Activated T-helper 1 cell treated with anti-CD3 and anti-CD28 coated beads, Interleukin-2, amount 50 U/mL, for 16 hours (primary cell): ENCODE measurements around the gene MYOZ3.

Experiments
- DNase-seq, 2 donors: peaks; one replicate each; pipeline ENCODE4 v3.0.0-alpha.2; 2020; ENCODE audit warnings: low read depth in 1 of 2, low spot score in 1 of 2

Gene MYOZ3

GRCh38 chr5:150658699-150659265, 2.3 kb upstream of the MYOZ3 start:
- no peak for DNase-seq

- DNase-seq, result no peak
Measured at GRCh38 chr5:150659360-150660107, 1.5 kb upstream of the MYOZ3 start.

- DNase-seq, result no peak
Measured at GRCh38 chr5:150660108-150660831, 781 bp upstream of the MYOZ3 start.

- no peak for DNase-seq
Measured at GRCh38 chr5:150661821-150662596, 958 bp downstream of the MYOZ3 start.

- DNase-seq, result no peak
Measured at GRCh38 chr5:150662731-150663516, 1.9 kb downstream of the MYOZ3 start.

DNA sequence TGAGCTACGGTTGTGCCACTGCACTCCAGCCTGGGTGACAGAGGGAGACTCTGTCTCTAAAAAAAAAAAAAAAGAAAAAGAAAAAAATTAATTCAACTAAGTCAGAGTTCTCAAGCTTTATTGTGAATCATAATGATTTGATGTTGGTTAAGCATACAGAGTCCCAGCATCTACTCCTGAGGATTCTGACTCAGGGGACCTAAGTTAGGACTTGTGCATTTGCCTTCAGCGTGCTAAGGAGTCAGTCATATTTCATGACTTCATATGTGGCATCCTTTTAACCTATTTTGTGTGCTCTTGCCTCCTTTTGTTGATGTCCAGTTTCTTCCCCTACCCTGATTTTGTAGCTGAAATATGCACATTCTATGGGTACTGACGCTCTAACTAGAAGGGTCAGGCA, 2.9 kb downstream of the MYOZ3 start:
- no peak for DNase-seq

DNA sequence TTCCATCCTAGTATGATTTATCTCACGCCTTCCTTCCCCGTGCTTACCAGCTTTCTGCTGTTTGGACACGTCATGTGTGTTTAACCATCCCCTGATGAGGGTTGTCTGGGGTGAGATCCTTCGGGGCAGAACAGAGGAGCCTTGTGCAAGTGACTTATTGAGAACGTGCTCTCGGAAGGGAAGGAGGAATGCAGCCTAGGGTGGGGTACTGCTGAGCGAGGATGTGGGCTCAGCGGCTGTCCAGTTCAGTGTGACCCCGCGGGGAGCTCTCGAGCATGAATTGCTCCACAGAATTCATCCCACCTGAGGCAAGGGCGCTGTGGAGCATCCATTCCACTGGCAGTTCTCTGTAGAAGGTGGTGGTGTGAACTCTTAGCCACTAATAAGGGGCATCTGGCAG, 4.0 kb downstream of the MYOZ3 start:
- DNase-seq, result no peak

GRCh38 chr5:150670275-150670947, 9.4 kb downstream of the MYOZ3 start:
- DNase-seq, result no peak

DNA sequence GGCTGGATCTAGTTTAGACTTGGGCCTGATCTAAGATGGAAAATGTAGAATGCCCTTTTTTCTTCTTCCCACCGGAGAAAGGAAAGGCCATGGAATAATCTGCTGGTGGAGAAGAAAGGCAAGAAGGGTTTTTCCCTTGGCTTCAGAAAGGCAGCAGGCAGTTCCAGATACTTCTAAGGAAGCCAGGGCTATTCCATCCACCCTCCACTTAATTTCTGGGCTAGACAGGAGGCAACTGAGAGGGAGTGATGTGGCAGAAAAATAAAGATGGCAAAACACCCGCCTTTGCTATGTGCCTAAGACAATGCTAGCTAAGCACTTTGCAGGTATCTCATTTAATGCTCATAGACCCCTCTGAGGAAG, 9.9 kb downstream of the MYOZ3 start:
- DNase-seq, result no peak

DNA sequence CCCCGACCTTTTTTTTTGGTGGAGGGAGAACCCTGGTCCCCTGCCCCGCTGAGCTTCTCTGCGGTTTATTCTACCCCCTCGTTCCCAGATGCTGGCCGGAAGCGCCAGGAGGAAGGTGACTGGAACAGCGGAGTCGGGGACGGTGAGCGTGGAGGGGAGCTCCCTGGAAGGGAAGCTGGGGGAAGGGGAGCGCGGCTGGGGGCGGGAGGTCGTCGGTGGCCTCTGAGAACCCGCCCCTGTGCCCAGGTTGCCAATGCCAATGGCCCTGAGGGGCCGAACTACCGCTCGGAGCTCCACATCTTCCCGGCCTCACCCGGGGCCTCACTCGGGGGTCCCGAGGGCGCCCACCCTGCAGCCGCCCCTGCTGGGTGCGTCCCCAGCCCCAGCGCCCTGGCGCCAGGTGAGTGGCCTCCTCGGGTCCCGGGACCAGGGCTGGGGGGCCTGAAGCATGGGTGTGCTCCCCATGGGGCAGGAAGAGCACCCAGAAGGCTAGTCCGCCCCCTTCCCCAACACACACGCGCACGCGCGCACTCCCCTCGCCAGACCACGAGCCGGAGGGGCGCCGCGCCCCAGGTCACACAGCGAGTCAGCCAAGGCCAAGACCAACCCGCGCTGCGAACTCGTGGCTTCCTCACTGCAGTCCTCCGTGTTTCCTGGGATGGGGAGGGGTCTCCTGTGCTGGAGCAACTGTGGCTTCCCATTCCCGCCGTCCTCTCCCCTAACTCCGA, 10.6 kb downstream of the MYOZ3 start:
- DNase-seq, result no peak

DNA sequence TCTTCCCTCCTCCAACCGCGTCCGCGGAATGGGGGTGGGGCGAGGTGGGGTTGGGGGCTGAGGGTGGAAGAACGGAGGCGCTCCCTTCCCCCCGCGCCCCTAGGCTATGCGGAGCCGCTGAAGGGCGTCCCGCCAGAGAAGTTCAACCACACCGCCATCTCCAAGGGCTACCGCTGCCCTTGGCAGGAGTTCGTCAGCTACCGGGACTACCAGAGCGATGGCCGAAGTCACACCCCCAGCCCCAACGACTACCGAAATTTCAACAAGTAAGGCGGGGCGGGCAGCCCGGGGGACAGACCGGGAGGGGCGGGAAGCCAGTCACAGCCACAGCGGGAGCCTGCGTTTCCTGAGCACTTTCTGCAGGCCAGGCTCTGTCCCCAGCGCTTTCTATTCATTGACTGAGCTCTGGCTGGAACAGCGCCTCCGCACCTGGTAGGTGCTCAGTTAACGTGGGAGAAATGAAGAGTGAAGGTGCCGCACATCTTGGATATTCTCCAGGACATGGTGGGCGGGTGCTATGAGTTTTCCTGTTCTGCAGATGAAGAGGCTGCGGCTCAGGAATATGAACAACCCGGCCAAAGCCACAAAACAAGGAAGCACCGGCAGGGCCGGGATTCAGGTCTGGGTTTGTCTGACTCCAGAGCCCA, 11.3 kb downstream of the MYOZ3 start:
- DNase-seq, result no peak

DNA sequence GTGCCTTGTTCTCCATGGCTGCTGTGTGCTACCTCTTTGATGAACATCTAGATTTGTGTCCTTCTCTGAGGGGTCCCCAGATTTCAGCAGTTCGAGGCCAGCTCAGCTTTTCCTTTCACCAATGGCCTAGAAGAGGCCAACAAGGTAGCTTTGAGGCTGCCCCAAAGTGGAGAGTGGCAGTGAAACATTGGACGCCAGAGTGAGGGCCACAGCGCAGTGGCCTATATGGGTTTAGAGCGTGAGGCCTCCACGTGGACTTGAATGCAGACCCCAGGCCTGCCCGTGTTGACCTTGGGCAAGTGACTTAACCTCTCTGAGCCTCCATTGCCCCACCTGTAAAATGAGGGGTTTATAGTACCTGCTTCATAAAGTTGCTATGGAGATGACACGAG, 11.8 kb downstream of the MYOZ3 start:
- no peak for DNase-seq

DNA sequence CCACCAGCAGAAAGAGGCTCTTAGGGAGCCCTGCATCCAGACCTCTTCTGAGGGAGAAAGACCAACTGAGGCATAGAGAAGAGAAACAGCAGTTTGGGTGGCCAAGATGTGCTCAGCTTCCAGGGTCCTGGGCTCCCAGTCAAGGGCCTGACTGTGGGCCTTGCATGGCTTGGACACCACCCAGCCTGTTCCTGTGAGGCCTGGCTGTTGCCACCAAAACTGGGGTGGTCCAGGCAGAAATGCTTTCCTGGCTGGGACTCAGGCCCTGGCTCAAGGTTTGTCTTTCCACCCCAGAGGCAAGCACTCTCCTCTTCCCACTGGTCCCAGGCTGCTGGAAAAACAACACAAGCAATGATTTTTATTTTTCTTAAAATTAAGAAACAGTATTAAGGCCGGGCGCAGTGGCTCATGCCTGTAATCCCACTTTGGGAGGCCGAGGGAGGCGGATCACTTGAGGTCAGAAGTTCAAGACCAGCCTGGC, 13.3 kb downstream of the MYOZ3 start:
- no peak for DNase-seq

GRCh38 chr5:150675069-150675468, 14.0 kb downstream of the MYOZ3 start:
- DNase-seq, result no peak

GRCh38 chr5:150676578-150676977, 15.5 kb downstream of the MYOZ3 start:
- DNase-seq, result no peak

DNA sequence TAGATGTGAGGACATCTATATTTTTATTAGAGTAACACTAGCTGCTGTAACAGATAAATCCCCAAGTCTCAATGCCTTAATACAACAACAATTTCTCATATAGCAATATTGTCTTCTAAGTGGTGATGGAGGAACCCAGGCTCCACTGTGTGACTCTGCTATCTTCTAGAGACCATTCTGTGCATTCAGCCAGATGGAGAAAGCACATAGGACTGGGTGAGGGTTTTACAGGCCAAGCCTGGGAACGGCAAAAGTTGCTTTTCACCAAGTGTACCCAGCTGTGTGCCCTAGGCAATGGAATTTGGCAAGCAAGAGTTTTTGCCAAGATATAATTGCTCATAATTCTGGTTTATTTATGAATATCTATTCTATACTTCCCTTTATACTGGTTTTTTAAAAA, 28.1 kb downstream of the MYOZ3 start:
- no peak for DNase-seq

GRCh38 chr5:150690760-150691159, 29.7 kb downstream of the MYOZ3 start:
- DNase-seq, result no peak

DNA sequence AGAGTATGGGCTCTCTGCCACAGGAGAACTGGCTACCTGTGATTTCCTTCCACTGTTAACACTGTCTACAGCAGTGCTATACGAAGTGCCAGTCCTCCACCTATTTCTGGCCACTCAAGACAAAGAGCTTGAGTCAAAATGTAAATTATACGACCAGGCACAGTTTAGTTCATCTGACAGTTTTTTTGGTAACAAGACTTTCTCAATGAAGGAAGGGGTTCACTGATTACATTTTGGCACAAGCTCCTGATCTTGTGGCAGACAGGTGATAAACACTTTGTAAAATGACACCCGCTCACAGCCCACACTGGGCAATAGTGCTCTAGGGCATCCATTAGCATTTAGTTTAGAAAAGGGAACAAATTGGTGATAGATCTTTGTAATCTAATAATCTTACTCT, 31.2 kb downstream of the MYOZ3 start:
- DNase-seq, result no peak

DNA sequence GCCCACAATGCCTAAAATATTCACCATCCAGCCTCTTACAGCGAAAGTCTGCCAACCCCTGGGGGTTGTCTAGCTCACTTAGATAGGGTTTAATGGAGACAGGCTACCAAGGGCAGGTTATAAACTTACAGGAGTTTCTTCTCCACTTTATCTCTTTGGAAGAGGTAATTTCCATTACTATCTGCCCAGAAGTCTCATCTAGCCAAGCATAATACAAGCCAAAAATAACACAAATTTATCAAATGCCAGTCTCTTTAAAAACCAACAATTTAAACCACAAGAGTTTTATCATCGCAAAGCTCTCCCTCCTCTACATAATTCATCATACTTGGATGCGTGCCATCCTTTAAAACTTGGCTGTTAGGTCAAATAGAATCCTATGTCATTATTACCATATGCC, 33.6 kb downstream of the MYOZ3 start:
- DNase-seq, result no peak
